ENCODE data around the gene C9orf152.

C9orf152 gene

DNA sequence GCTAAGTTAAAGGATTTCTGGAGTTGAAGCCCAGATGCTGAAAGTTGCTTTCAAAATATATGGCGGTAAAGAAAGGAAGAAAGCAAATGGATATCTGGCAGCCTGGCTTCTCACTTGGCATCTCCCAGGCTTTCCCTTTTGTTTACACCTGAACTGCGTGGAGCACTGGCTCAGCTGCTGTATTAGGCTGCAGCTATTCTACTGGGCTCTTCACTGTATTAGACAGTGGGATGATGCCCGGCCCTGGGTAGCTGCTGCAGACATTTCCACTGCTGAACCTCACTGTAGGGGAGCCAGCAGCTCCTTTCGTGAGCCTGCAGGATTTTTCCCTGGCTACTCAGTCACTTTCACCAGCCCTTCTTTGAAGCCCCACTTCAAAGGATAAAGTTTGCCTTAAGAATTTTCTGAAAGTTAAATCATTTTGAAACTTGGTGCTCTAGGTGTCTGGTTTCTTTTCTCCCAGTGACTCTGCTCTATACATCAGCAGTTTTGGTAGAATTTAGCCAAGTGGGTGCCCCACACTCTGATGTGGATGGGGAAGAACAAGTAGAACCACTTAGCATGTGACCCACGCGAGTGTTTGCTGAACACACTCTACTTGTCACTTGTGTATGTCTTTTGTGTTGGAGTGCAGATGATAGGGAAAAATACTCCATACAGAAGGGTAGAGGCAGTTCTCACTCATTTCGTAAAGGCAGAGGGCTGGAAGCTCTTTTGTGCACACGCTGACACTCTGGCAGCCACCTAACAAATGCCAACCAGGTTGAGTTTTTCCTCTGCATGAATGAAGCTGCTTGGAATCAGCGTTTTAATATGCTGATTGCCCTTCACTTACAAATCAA, 49.9 kb downstream of the C9orf152 start:
- in situ Hi-C loops (cut with MboI; ENCODE audit: low pct_unique_long_range_greater_than_20kb, low sequenced_read_pairs, unreplicated experiment): loop anchor here (10.0 to 25.0 kb wide), 2 partner anchors 96 to 183 kb away; no protein-coding TSS in a partner anchor
- TF ChIP-seq, protein P1, sequence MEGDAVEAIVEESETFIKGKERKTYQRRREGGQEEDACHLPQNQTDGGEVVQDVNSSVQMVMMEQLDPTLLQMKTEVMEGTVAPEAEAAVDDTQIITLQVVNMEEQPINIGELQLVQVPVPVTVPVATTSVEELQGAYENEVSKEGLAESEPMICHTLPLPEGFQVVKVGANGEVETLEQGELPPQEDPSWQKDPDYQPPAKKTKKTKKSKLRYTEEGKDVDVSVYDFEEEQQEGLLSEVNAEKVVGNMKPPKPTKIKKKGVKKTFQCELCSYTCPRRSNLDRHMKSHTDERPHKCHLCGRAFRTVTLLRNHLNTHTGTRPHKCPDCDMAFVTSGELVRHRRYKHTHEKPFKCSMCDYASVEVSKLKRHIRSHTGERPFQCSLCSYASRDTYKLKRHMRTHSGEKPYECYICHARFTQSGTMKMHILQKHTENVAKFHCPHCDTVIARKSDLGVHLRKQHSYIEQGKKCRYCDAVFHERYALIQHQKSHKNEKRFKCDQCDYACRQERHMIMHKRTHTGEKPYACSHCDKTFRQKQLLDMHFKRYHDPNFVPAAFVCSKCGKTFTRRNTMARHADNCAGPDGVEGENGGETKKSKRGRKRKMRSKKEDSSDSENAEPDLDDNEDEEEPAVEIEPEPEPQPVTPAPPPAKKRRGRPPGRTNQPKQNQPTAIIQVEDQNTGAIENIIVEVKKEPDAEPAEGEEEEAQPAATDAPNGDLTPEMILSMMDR (IDR thresholded peaks at IDR 0.05; ENCODE audit: extremely low read depth, insufficient read depth, missing control alignments): no peak
- no peak for DNase-seq (ENCODE audit: low spot score)

DNA sequence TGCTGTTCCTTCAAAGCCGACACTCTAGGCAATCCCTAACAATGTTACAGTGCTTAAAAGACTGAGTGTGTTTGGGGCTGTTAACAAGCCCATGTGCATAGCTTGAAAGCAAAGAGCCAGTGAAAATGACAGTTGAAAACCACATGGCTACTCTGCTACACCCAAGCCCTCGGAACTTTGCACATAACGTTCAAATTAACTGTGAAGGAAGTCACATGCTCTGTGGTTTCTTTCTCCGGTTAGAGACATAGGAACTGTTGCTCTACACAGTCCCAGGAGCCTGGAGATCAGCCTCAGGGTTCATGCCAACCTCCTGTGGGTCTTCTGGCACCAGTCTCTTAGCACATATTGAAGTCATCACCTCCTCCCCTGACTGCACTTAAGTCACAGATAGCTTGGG, 51.1 kb downstream of the C9orf152 start:
- TF ChIP-seq, protein P1 (IDR thresholded peaks at IDR 0.05; ENCODE audit: extremely low read depth, insufficient read depth, missing control alignments): no peak
- DNase-seq (ENCODE audit: low spot score): peak; percentile 28
- in situ Hi-C loops (cut with MboI; ENCODE audit: low pct_unique_long_range_greater_than_20kb, low sequenced_read_pairs, unreplicated experiment): loop anchor here (10.0 to 25.0 kb wide), 2 partner anchors 95 to 182 kb away; no protein-coding TSS in a partner anchor

- TF ChIP-seq, protein P1 (IDR thresholded peaks at IDR 0.05; ENCODE audit: extremely low read depth, insufficient read depth, missing control alignments): no peak
- in situ Hi-C loops (cut with MboI; ENCODE audit: low pct_unique_long_range_greater_than_20kb, low sequenced_read_pairs, unreplicated experiment): loop anchor here (10.0 to 25.0 kb wide), 2 partner anchors 94 to 182 kb away; no protein-coding TSS in a partner anchor
- no peak for DNase-seq (ENCODE audit: low spot score)
Observed at GRCh38 chr9:110156416-110156815, 51.5 kb downstream of the C9orf152 start.

DNA sequence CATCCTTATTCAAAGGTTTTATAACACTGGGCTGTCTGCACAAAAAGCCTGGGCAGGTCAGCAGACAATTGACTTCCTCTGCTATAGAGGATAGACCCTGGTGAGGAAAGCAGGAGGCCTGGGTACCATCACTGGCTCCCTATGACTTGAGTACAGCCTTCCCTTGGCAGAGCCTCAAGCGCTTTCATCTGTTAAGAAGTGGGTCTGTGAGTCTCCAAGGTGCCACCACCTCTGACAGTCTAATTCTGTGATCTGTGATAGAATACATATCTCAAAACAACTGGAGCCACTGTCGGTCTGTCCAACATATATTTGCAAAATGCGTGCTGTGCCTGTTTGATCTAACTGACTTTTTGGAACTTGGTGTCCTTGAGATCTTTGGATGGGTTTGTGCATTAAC, 52.2 kb downstream of the C9orf152 start:
- DNase-seq (ENCODE audit: low spot score): no peak
- TF ChIP-seq, protein P1 (IDR thresholded peaks at IDR 0.05; ENCODE audit: extremely low read depth, insufficient read depth, missing control alignments): no peak
- in situ Hi-C loops (cut with MboI; ENCODE audit: low pct_unique_long_range_greater_than_20kb, low sequenced_read_pairs, unreplicated experiment): loop anchor here (10.0 to 25.0 kb wide), 2 partner anchors 93 to 181 kb away; no protein-coding TSS in a partner anchor

DNA sequence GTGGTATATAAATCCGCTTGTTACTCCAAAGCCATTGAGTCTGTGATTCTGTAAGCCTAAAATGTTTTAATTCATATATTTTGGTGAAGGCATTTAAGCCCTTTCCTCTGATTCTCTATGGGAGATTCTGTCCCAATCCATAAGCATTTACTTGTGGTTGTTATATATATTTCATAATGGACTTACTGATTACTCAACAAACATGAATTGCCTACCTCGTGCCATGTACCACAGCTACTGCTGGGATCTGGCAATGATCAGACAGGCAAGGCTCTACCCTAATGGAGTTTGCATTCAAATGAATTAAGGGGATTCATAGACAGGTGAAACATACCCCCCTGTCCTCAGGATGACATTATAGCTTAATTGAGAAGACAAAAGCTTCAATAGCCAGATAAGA, 54.5 kb downstream of the C9orf152 start:
- in situ Hi-C loops (cut with MboI; ENCODE audit: low pct_unique_long_range_greater_than_20kb, low sequenced_read_pairs, unreplicated experiment): loop anchor here (5.0 to 25.0 kb wide), 3 partner anchors 91 to 251 kb away; no protein-coding TSS in a partner anchor
- no peak for DNase-seq (ENCODE audit: low spot score)
- TF ChIP-seq, protein P1 (IDR thresholded peaks at IDR 0.05; ENCODE audit: extremely low read depth, insufficient read depth, missing control alignments): no peak

DNA sequence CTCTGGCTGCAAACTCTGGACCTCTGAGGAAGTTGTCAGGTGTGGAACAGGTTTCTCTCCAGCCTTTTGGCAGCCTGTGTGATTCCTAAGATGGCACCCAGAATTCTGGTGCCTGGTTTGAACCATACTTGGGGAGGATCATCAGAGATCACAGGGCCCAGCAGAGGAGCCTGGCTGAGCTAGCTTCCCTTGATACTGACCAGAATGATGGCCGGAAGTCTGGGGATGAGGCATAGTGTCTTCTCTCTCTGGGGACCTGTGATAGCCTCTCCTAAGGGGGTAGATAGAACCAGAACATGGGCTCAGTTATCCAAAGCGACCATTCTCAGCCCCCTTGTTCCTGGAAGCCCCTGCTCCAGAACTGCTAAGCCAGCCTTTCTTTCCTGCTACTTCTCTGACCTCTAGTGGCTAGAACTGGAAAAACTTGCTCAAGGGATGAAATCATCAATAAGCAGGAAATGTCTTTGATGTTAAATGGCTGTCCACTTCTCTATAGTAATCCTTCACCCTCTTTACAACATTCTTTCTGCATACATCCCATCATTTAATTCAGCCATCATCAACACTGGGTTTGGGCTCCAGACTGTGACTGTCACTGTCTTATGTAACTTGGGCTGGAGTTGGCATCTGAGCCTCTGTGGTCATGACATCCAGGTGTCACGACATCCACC, 55.1 kb downstream of the C9orf152 start:
- TF ChIP-seq, protein P1 (IDR thresholded peaks at IDR 0.05; ENCODE audit: extremely low read depth, insufficient read depth, missing control alignments): peak; percentile 74
- peak; percentile 27 for DNase-seq (ENCODE audit: low spot score)
- in situ Hi-C loops (cut with MboI; ENCODE audit: low pct_unique_long_range_greater_than_20kb, low sequenced_read_pairs, unreplicated experiment): loop anchor here (5.0 to 25.0 kb wide), 3 partner anchors 91 to 251 kb away; no protein-coding TSS in a partner anchor

All from GM13977 (cell line).